ES-I3 (cell line): ENCODE results near the gene HOXC6.

Source experiments
- H3K36me3 ChIP-seq: 2 replicates; pipeline ENCODE4 v1.6.1; 2013; ENCODE audit warnings: mild to moderate bottlenecking, low read length, control low read depth, moderate library complexity; ENCODE audit not compliant: insufficient read depth
- H3K4me1 ChIP-seq: 2 replicates; pipeline ENCODE4 v1.6.1; 2013; ENCODE audit warnings: mild to moderate bottlenecking, control low read depth, low read length; ENCODE audit not compliant: insufficient read depth
- H3K9ac ChIP-seq: 2 replicates; pipeline ENCODE4 v1.6.1; 2013; ENCODE audit warnings: low read depth, mild to moderate bottlenecking, low read length, moderate library complexity
- H3K9me3 ChIP-seq: 2 replicates; pipeline ENCODE4 v1.6.1; 2013; ENCODE audit warnings: mild to moderate bottlenecking, low read length, moderate library complexity; ENCODE audit not compliant: control insufficient read depth, insufficient read depth

The HOXC6 gene

DNA sequence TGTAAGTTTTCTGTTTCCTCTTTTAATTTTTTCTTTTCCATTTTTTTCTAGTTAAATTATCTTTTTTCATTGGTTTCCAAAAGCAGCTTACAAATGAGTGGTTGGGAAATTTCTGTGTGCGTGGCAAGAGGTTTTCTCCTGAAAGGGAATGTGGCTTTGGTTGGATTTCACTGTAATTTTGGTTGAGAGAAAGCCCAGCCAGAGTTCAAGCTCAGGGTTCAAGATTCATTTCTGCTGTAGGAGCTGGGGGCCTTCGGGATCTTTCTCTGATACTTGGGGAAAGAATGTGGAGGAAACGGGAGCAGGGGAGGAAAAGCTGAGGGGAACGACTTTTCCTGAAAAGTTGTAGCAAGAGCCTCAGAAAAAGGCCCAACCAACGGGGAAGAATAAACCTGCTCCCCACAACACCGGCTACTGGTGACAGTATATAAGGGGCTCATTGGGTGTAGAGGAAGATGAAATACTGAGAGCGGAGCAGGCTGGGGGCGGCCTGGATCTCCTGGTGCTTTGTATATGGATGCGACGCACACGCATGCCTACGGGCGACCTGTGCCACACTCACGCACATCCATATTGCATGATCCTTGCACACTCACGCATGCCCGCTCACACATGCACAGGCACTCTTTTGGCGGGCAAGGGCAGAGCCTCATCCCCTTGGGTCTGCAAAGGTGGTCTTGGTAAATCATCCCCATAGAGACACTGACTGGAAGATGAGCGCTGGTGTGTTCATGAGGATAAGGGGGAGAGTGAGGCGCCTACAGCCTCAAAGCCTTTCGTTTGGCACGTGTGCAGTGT lies 41.4 kb upstream of the HOXC6 start:
- H3K36me3 ChIP-seq: no peaks in the 10 kb centered on the region
- H3K9ac ChIP-seq: no peak overlapping the region
- H3K4me1 ChIP-seq: no peaks in the 10 kb centered on the region
- no peaks in the 10 kb centered on the region for H3K9me3 ChIP-seq

DNA sequence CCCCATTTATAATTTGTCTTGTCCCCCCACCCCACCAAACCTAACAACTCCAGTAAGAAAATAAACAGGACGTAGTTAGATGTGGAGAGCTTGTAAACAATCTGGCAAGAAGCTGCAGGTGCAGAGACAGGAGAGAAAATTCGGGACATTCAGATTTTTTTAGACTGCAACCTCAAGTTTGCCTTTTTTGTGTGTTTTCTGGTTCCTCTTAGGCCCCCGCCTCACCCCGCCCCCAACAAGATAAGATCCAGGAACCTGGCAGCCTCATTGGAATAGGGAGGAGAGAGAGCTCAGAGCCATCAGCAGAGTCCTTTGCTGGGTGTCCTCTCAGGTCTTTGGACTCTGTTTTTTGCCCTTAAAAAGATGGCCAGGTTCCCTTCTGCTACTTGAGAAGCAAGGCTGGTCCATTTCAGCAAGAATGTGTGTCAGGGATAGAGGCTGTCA lies 40.4 kb upstream of the HOXC6 start:
- Histone ChIP-seq H3K36me3 (no peaks in the 10 kb centered on the region), H3K4me1 (no peaks in the 10 kb centered on the region), H3K9me3 (no peaks in the 10 kb centered on the region), H3K9ac (no peak overlapping the region)

DNA sequence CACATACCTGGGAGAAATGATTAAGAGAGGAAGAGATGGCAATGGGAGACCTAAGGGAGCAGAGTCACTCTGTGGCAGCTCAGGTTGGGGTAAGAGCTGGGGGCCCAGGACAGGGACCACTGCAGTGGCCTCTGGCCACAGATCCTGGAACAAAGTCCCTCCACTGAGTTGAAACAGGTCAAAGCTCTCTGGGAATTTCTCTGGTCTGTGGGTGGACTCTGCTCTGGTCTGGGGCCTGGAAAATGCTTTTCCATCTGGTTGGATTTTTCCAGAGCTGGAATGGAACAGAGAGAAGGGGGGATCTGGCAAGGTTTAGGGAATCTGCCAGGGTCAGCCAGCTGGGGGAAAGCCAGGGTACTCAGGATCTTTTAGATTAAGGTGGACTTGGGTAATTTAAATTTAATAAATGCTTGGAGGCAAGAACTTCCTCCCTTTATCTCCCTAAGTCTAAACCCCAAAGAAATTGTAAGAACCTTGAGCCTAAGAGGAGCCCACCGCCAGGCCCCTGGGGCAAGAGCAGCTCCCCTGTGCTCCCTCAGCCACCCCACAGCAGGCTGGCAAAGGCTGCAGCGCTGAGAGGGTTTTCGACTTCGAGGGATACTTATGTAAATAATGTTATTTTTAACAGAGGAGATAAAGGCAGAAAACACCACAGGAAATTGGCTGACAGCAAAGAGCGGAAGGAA lies 39.6 kb upstream of the HOXC6 start:
- no peaks in the 10 kb centered on the region for H3K4me1 ChIP-seq
- H3K9me3 ChIP-seq: no peaks in the 10 kb centered on the region
- H3K9ac ChIP-seq: no peak overlapping the region
- H3K36me3 ChIP-seq: no peaks in the 10 kb centered on the region

DNA sequence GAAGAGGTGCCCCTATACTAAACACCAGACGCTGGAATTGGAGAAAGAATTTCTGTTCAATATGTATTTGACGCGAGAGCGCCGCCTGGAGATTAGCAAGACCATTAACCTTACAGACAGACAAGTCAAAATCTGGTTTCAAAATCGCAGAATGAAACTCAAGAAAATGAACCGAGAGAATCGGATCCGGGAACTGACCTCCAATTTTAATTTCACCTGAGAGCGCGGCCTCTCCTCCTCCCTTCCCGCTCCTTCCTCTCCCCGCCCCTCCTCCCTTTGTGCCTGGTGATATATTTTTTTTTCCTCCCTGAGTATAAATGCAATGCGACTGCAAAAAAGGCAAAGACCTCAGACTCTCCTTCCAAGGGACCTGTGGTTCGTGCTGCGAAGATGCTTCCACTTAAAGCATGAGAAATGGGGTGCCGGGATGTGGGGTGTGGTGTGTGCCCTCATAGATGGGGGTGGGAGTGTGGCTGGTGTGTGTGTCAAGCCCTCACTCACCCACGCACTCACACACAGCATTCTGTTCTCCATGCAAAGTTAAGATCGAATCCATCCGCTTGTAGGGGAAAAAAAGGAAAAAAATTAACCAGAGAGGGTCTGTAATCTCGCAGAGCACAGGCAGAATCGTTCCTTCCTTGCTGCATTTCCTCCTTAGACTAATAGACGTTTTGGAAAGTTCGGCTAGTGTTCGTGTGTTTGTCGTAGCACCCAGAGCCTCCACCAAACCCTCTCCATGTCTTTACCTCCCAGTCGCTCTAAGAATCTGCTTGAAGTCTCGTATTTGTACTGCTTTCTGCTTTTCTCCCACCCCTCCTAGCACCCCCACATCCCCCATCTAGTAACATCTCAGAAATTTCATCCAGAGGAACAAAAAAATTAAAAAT lies 38.8 kb upstream of the HOXC6 start:
- H3K9me3 ChIP-seq: no peaks in the 10 kb centered on the region
- H3K36me3 ChIP-seq: no peaks in the 10 kb centered on the region
- no peaks in the 10 kb centered on the region for H3K4me1 ChIP-seq
- no peak overlapping the region for H3K9ac ChIP-seq

DNA sequence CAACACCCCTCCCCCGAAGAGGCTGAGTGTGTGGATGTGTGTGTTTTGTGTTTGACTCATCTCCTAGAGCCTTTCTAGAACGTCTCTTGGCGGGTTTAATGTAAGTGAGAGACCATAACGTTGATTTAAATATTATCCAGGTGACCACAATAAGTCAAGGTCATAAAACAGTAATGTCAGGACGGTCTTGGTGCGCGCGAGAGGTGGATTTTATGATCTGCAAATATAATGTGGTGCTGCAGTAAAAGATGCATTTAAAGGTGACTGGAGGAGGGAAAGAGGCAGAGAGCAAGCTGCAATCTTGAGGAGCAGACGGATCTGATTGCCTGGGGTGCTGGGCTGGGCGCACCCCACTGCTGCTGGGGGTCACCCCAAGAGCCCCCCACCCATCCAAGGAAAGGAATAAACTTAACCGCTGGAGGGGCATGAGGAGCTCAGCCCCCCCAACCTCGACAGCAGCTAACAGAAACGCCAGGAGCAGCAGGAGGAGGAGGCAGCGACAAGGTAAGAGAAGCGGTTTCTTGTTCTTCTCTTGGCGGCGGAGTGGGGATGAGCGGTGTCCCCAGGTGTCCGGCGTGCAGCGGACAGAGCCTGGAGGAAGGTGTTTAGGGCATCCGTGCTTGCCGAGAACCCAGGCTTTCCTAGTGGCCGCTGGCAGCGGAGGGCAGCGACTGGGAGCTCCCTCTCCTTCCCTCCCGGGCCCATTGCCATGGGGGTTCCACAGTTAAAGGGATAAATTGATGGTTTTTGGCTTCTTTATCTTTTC lies 37.7 kb upstream of the HOXC6 start:
- Histone ChIP-seq H3K9ac (no peak overlapping the region), H3K36me3 (no peaks in the 10 kb centered on the region), H3K4me1 (no peaks in the 10 kb centered on the region), H3K9me3 (no peaks in the 10 kb centered on the region)

DNA sequence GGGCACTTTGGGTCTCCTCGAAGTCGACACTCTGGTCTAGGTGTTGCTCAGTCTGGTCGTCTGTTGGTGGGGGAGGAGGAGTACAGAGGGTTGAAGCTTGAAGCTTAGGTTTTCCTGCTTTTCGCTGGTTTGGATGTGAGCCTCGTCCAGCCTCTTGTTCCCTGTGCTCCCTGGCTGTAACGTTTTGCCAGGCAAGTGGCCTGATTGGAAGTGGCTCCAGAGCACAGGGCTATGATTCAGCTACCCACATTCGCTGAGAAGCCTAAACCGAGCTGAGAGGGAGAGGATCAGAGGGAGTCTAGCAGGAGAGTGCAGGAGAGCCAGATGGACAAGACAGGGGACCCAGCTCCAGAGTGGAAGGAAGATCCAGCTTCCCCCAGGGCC lies 37.2 kb upstream of the HOXC6 start:
- H3K9me3 ChIP-seq: no peaks in the 10 kb centered on the region
- no peak overlapping the region for H3K9ac ChIP-seq
- no peaks in the 10 kb centered on the region for H3K4me1 ChIP-seq
- H3K36me3 ChIP-seq: no peaks in the 10 kb centered on the region

DNA sequence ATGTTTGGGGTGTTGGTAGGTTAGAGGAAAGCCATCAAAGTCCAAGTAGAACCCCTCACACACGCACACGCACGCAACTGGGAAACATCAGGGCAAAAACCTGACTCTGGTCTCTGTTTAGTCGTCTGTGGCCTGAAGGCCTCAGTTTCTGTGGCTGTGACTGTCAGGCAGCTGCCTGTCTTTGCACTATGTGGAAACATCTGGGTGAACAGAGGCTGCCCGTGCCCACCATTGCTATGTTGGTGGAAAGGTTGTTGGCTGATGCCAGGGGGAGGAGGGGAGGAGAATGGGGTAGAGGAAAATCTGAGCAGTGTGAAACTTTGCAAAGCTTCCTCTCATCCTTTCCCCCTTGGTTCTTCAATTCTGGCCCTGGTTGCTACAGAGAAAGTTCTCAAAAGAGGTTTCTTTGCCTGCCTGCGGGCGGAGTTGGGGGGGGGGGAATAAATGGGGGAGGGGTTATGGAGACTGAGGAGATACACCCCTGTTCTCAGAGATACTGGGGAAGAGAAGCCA lies 35.8 kb upstream of the HOXC6 start:
- Histone ChIP-seq H3K36me3 (no peaks in the 10 kb centered on the region), H3K9ac (no peak overlapping the region), H3K4me1 (no peaks in the 10 kb centered on the region), H3K9me3 (no peaks in the 10 kb centered on the region)

DNA sequence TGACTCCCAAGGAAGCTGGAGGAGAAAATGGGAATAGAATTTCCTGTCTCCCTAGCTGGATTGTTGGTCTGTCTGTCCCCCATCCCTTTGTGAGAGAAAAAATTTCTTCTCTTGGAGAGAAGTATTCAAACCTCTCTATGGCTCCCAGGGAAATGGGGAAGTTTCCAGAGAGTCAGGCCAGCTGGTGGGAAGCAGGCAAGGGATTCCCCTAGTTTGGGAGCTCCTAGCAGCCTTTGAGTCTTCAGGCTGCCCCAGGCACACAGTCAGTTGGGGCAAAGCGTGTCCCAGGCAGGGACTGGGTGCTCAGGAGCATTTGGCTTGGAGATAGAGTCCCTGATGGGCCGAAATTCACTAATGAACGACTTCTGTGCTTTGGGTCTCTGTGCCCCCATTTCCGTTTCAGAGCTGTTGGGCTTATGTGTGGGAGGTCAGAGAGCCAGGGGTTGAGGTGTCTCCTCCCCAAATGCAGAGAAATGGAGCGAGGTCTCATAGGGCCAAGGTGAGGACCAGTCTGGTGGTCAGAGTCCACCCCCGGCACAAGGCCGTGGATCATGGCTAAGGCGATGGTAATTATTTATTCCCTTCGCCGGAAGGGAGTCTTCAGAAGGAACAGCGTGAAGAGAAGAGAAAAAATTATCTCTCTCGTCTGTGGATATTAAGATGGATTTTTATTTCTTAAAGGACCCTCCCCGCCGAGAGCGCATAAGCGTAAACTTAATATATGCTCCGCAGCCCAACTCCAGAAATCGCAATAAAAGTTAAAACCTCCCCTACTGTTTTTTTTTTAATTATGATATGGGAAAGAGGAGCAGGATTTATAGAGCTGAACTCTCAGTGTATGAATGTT lies 34.9 kb upstream of the HOXC6 start:
- H3K4me1 ChIP-seq: no peaks in the 10 kb centered on the region
- H3K9ac ChIP-seq: no peak overlapping the region
- H3K9me3 ChIP-seq: no peaks in the 10 kb centered on the region
- no peaks in the 10 kb centered on the region for H3K36me3 ChIP-seq

DNA sequence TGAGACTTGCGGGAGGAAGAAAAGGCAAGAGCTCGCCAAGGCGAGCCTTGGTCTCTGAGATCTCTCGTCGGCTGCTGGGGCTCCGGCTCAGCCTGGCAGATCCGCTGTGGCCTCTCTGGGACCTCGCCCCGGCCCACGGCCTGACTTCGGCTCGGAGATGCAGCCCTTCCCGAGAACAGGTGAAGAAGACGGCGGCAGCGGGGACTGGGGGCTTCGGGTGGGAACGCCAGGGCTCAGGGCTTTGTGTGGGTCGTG lies 34.3 kb upstream of the HOXC6 start:
- Histone ChIP-seq H3K4me1 (no peaks in the 10 kb centered on the region), H3K36me3 (no peaks in the 10 kb centered on the region)

DNA sequence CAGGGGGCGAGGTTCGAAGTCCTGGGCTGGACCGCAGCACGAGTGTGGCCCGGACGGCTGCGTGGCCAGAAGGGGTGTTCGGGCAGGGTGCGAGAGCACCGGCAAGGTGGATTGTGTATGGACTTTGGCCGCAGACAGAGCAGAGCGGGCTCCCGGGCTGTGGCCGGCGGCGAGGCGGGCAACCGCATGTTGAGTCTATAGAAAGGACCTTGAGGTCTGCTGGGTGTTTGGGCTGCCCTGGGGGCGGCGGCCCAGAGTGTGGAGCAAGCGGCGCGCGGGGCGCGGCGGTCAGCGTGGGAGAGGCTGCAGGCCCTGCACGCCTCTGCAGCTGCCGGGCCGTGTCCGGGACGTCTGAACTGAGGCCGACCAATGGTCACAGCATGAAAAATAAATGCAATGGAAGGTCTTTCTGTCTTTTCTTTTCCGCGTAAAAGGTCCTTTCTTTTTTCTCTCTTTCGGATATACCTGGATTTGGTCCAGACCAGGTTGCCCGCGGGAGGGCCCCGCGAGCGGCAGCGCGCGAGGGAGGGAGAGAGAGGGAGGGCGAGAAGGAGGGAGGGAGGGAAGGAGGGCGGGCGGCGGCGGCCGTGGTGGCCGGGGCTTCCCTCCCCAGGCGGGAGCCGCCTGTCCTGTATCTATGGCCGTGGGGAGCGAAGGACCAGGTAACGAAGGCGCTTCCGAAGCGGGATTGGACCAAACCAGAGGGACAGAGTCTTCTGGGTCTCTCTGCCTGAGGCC lies 33.8 kb upstream of the HOXC6 start:
- no peaks in the 10 kb centered on the region for H3K4me1 ChIP-seq
- no peak overlapping the region for H3K9ac ChIP-seq
- no peaks in the 10 kb centered on the region for H3K36me3 ChIP-seq
- H3K9me3 ChIP-seq: no peaks in the 10 kb centered on the region

More for the DNA sequence above, 34.3 kb upstream of the HOXC6 start:
- Histone ChIP-seq H3K9me3 (no peaks in the 10 kb centered on the region), H3K9ac (no peak overlapping the region)

DNA sequence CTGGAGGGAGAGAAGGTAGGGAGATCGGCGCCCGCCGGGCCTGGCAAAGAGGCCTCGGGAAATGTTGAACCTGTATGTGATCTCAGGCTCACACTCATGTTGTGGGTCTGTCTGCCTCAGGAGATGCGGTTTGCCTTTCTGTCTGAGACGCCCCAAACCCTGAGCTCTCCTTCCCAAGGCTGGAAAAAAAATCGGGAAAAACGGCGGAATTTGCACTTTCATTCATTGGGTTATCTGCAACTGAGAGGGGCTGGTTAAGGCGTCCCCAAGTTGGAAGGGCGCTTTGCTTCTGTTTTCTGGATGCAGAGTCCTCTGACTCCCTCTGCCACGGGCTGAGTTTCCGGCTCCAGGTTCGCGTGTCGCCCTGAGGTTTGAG lies 33.2 kb upstream of the HOXC6 start:
- H3K4me1 ChIP-seq: no peaks in the 10 kb centered on the region
- H3K9me3 ChIP-seq: no peaks in the 10 kb centered on the region
- no peaks in the 10 kb centered on the region for H3K36me3 ChIP-seq
- H3K9ac ChIP-seq: no peak overlapping the region

DNA sequence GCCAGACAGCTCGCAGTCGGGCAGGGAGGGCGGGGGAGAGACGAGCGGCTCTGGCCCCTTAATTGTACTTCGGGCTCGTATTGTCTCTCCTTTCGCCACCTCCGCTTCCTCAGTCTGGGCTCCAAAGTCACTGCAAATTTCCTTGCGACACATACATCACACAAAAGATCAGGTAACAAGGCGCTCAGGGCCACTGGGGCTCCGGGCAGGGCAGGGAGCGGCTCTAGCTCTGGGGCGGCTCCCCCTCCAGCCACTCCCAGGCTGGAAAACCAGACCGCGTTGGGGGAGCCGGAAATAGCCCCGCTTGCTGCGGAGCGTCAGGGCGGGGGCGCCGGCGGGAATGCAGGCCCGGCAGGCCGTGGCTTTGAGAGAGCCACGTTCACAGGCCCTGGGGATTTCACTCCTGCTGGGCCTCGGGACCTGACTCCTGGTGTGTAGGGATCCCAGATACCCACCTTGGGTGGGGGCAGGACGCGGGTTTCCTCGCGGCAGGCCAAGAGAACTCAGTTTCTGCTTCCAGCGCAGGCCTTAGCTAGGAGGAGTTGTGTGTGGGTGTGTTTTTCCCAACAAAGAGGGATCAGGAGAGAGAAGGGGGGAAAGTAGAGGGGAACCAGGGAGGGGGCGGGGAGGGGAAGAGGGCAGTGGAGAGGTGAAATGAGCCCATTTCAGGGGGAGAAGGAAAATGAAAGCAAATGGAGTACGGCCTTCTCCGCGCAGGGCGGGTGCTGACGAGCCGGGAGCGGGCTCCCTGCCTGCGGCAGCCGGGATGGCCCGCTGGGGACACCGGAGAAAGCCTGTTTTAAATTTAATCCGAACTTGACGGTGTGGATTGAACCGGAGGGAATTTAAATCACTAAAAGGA lies 32.6 kb upstream of the HOXC6 start:
- Histone ChIP-seq H3K9ac (peak overlapping the region; percentile 25; the same call in 1 of the 2 replicates), H3K36me3 (no peaks in the 10 kb centered on the region), H3K9me3 (no peaks in the 10 kb centered on the region), H3K4me1 (no peaks in the 10 kb centered on the region; the same call in 1 of the 2 replicates)
